RWPE1 (cell line): Measurements from ENCODE around the gene PRPF8.

Experiments
- CTCF ChIA-PET: fragments of 350-600 bp; sonication (Branson Sonifier 250); formaldehyde crosslinking; extraction: SDS; loops from one replicate; lab custom pipeline; 2021; lab: Yijun Ruan, JAX
- POLR2A ChIA-PET: fragments of 400-600 bp; formaldehyde crosslinking; extraction: SDS; loops from one replicate; lab custom pipeline; 2020; ENCODE audit warnings: antibody characterized with exemption; ENCODE audit not compliant: low non-redundant PET; lab: Yijun Ruan, JAX
- DNase-seq: peaks from one replicate; pipeline ENCODE4 v3.0.0; 2012; ENCODE audit warnings: low spot score
- H3K27ac ChIP-seq: fragments of 450-650 bp; 2 replicates; pipeline ENCODE4 v1.5.1; 2017
- CTCF ChIP-seq: fragments of 450-650 bp; conservative IDR thresholded peaks from 2 replicates; pipeline ENCODE4 v1.5.1; 2017; ENCODE audit warnings: low read depth, mild to moderate bottlenecking

The PRPF8 gene

GRCh38 chr17:1716912-1717695, 32.4 kb upstream of the PRPF8 start:
- ChIA-PET POLR2A (interaction anchor here (0.5 to 2.2 kb wide), 6 partner anchors 11 to 112 kb away, joined by 3 to 8 read pairs (median 4); partner anchors contain the start of genes PRPF8, RPA1 and SMYD4), CTCF (interaction anchor here (0.6 to 1.0 kb wide), 2 partner anchors 148 to 309 kb away, joined by 3 read pairs; no protein-coding TSS in a partner anchor)
- peak overlapping the region; percentile 99 for H3K27ac ChIP-seq
- TF ChIP-seq CTCF: no peak
- peak; percentile 98 for DNase-seq

- no peak for TF ChIP-seq CTCF
- CTCF ChIA-PET: interaction anchor here (1.0 kb wide), 1 partner anchor 149 kb away, joined by 3 read pairs; no protein-coding TSS in a partner anchor
These were observed 31.6 kb upstream of the PRPF8 start for GRCh38 chr17:1716076-1716911.

GRCh38 chr17:1715803-1716075, 31.1 kb upstream of the PRPF8 start:
- no peak for DNase-seq
- CTCF ChIA-PET: no interaction called here
- peak overlapping the region; percentile 99 for H3K27ac ChIP-seq
- POLR2A ChIA-PET: interaction anchor here (1.8 to 2.2 kb wide), 2 partner anchors 32 to 114 kb away, joined by 5 to 7 read pairs; partner anchors contain the start of genes PRPF8, RPA1 and SMYD4
- no peak for TF ChIP-seq CTCF

More at GRCh38 chr17:1716076-1716911, 31.6 kb upstream of the PRPF8 start:
- DNase-seq: peak; percentile 100
- POLR2A ChIA-PET: interaction anchor here (0.5 to 2.2 kb wide), 4 partner anchors 32 to 190 kb away, joined by 3 to 7 read pairs (median 4); partner anchors contain the start of genes PRPF8, RPA1 and SMYD4
- H3K27ac ChIP-seq: peak overlapping the region; percentile 99

- CTCF ChIA-PET: no interaction called here
- TF ChIP-seq CTCF: no peak
- peak; percentile 93 for DNase-seq
- H3K27ac ChIP-seq: peak overlapping the region; percentile 99
- POLR2A ChIA-PET: interaction anchor here (1.2 to 2.2 kb wide), 3 partner anchors 31 to 114 kb away, joined by 3 to 7 read pairs (median 5); partner anchors contain the start of genes PRPF8, RPA1 and SMYD4
These were observed 30.5 kb upstream of the PRPF8 start for GRCh38 chr17:1714980-1715802.

- peak overlapping the region; percentile 99 for H3K27ac ChIP-seq
- TF ChIP-seq CTCF: no peak
- ChIA-PET POLR2A (interaction anchor here (0.7 to 1.2 kb wide), 3 partner anchors 30 to 686 kb away, joined by 3 read pairs; partner anchors contain the start of gene PRPF8), CTCF (interaction anchor here (0.7 to 1.5 kb wide), 2 partner anchors 16 to 82 kb away, joined by 3 read pairs; no protein-coding TSS in a partner anchor)
- peak; percentile 95 for DNase-seq
These were observed 29.8 kb upstream of the PRPF8 start for GRCh38 chr17:1714427-1714979.
